GM18867 (cell line): Measurements from ENCODE around the gene PYGB.
"Not testable (repeated sequence)": the region's sequence is repeated elsewhere in the genome, so short reads cannot be mapped to it uniquely, and the experiment has no call there.

ENCODE experiments used
- ATAC-seq: cut with Tn5 transposase; IDR thresholded peaks from one replicate; pipeline ENCODE4 v1.9.1; 2021; ENCODE audit warnings: mild to moderate bottlenecking, moderate library complexity; ENCODE audit not compliant: unreplicated experiment

PYGB gene

GRCh38 chr20:25310268-25310920 lies 62.5 kb downstream of the PYGB start:
- peak; percentile 94 for ATAC-seq

GRCh38 chr20:25310921-25311728 lies 63.2 kb downstream of the PYGB start:
- ATAC-seq: no peak

GRCh38 chr20:25312716-25313115 lies 64.8 kb downstream of the PYGB start:
- not testable (repeated sequence) for ATAC-seq

- ATAC-seq: no peak
Measured at GRCh38 chr20:25313593-25313992, 65.7 kb downstream of the PYGB start.

- ATAC-seq: no peak
Measured at GRCh38 chr20:25314497-25315417, 66.9 kb downstream of the PYGB start.

- no peak for ATAC-seq
Measured at GRCh38 chr20:25315418-25316210, 67.7 kb downstream of the PYGB start.

GRCh38 chr20:25316506-25317190 lies 68.8 kb downstream of the PYGB start:
- ATAC-seq: no peak

GRCh38 chr20:25317351-25318075 lies 69.6 kb downstream of the PYGB start:
- ATAC-seq: no peak

GRCh38 chr20:25318471-25319240 lies 70.8 kb downstream of the PYGB start:
- peak; percentile 94 for ATAC-seq

GRCh38 chr20:25319241-25320034 lies 71.6 kb downstream of the PYGB start:
- ATAC-seq: no peak

GRCh38 chr20:25320035-25320800 lies 72.3 kb downstream of the PYGB start:
- no peak for ATAC-seq

GRCh38 chr20:25321262-25321831 lies 73.5 kb downstream of the PYGB start:
- ATAC-seq: no peak

- ATAC-seq: no peak
Measured at GRCh38 chr20:25321991-25322390, 74.1 kb downstream of the PYGB start.

- no peak for ATAC-seq
Measured at GRCh38 chr20:25323496-25324246, 75.8 kb downstream of the PYGB start.

GRCh38 chr20:25324412-25324811 lies 76.5 kb downstream of the PYGB start:
- ATAC-seq: no peak

GRCh38 chr20:25325073-25325472 lies 77.2 kb downstream of the PYGB start:
- no peak for ATAC-seq
